ENCODE data around the gene AP3M1.

Gene AP3M1

GRCh38 chr10:74103560-74104258, 46.9 kb downstream of the AP3M1 start:
- H3K4me3 ChIP-seq (ENCODE audit: low read depth in 1 of 2, low read length in 2 of 2), result no peak overlapping the region
- H3K9ac ChIP-seq (ENCODE audit: low read depth in 1 of 2, low read length in 2 of 2), result no peak overlapping the region
- H3K9me3 ChIP-seq (ENCODE audit: control insufficient read depth in 1 of 2, low read length in 2 of 2), result no peaks in the 10 kb centered on the region
- peaks cover 50 to 84% of the 10 kb centered on the region in 2 donors for H3K36me3 ChIP-seq (ENCODE audit: control insufficient read depth in 1 of 2, insufficient read depth in 2 of 2, low read length in 2 of 2)
- no peak overlapping the region for H3K27ac ChIP-seq (ENCODE audit: low read depth, low read length)
- no peaks in the 10 kb centered on the region for H3K27me3 ChIP-seq (ENCODE audit: control insufficient read depth in 1 of 2, insufficient read depth in 2 of 2, low read length in 2 of 2)
- H3K4me1 ChIP-seq (ENCODE audit: control insufficient read depth in 1 of 2, insufficient read depth in 2 of 2, low read length in 2 of 2), result no peaks in the 10 kb centered on the region

- H3K27ac ChIP-seq (ENCODE audit: low read depth, low read length), result no peak overlapping the region
- H3K4me3 ChIP-seq (ENCODE audit: low read depth in 1 of 2, low read length in 2 of 2), result no peak overlapping the region
Measured at GRCh38 chr10:74099836-74100235, 50.8 kb downstream of the AP3M1 start.

DNA sequence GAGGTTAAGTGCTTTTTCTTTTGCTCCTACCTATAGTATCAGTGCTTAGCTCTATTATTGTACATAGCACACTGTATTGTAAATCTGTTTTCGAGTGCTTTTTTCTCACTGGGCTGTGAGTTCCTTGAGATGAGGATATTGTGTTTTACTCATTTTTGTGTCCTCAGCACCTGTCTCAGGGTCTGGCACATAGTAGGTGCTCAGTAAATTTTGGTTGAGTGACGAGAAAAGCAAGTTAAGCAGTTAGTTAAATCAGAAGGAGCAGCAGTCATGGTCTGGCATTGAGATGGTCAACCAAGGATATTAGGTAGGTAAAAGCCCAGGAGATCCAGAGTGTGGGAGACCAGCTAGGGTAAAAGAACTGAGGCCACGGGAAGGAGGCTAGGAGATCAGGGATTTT, 51.2 kb downstream of the AP3M1 start:
- no peaks in the 10 kb centered on the region for H3K4me1 ChIP-seq (ENCODE audit: control insufficient read depth in 1 of 2, insufficient read depth in 2 of 2, low read length in 2 of 2)

More at GRCh38 chr10:74099836-74100235, 50.8 kb downstream of the AP3M1 start:
- Histone ChIP-seq H3K9ac (ENCODE audit: low read depth in 1 of 2, low read length in 2 of 2) (no peak overlapping the region), H3K36me3 (ENCODE audit: control insufficient read depth in 1 of 2, insufficient read depth in 2 of 2, low read length in 2 of 2) (peaks cover 46 to 83% of the 10 kb centered on the region in 2 donors), H3K4me1 (ENCODE audit: control insufficient read depth in 1 of 2, insufficient read depth in 2 of 2, low read length in 2 of 2) (no peaks in the 10 kb centered on the region), H3K9me3 (ENCODE audit: control insufficient read depth in 1 of 2, low read length in 2 of 2) (no peaks in the 10 kb centered on the region), H3K27me3 (ENCODE audit: control insufficient read depth in 1 of 2, insufficient read depth in 2 of 2, low read length in 2 of 2) (no peaks in the 10 kb centered on the region)

DNA sequence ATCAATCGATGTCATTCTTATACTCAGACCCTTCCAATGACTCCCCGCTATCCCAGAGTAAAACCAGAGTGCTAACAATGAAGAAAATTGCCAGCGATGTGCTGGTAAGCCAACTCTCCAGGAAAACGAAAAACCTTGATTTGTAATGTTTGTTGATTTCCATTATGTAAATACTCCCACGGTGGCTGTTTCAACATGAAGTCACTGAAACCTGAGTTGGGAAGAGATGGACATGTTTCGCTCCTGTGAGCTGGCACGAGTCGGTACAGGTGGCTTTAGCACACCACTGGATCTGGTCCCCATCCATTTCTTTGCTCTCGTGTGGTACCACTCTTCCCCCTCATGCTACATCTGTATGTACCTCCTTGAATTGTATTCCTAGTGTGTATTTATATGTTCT, 52.9 kb downstream of the AP3M1 start:
- Histone ChIP-seq H3K4me3 (ENCODE audit: low read depth in 1 of 2, low read length in 2 of 2) (no peak overlapping the region), H3K9ac (ENCODE audit: low read depth in 1 of 2, low read length in 2 of 2) (no peak overlapping the region), H3K27me3 (ENCODE audit: control insufficient read depth in 1 of 2, insufficient read depth in 2 of 2, low read length in 2 of 2) (no peaks in the 10 kb centered on the region), H3K27ac (ENCODE audit: low read depth, low read length) (no peak overlapping the region), H3K4me1 (ENCODE audit: control insufficient read depth in 1 of 2, insufficient read depth in 2 of 2, low read length in 2 of 2) (no peaks in the 10 kb centered on the region), H3K9me3 (ENCODE audit: control insufficient read depth in 1 of 2, low read length in 2 of 2) (no peaks in the 10 kb centered on the region), H3K36me3 (ENCODE audit: control insufficient read depth in 1 of 2, insufficient read depth in 2 of 2, low read length in 2 of 2) (peaks cover 42 to 81% of the 10 kb centered on the region in 2 donors)

More for the DNA sequence above, 51.2 kb downstream of the AP3M1 start:
- H3K4me3 ChIP-seq (ENCODE audit: low read depth in 1 of 2, low read length in 2 of 2), result no peak overlapping the region
- peaks cover 45 to 83% of the 10 kb centered on the region in 2 donors for H3K36me3 ChIP-seq (ENCODE audit: control insufficient read depth in 1 of 2, insufficient read depth in 2 of 2, low read length in 2 of 2)
- H3K9me3 ChIP-seq (ENCODE audit: control insufficient read depth in 1 of 2, low read length in 2 of 2), result no peaks in the 10 kb centered on the region
- H3K27ac ChIP-seq (ENCODE audit: low read depth, low read length), result no peak overlapping the region
- H3K9ac ChIP-seq (ENCODE audit: low read depth in 1 of 2, low read length in 2 of 2), result no peak overlapping the region
- no peaks in the 10 kb centered on the region for H3K27me3 ChIP-seq (ENCODE audit: control insufficient read depth in 1 of 2, insufficient read depth in 2 of 2, low read length in 2 of 2)

DNA sequence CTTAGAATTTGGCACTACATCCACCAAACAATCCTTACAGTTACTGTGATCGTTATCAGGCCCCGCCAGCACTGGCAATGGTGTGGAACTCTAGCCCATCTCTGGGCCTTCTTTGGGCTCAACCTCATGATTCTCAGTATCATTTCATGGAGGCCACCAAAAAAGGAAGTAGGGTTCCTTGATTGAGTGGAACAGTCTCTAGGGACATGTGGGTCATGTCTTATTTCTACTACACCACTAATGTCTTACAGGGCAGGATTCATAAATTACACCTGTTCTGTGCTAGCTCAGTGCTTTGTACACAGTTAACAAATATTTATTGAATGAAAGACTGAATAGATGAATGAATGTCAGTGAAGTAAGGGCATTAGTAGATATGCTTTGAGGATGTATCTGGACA, 53.9 kb downstream of the AP3M1 start:
- Histone ChIP-seq H3K4me1 (ENCODE audit: control insufficient read depth in 1 of 2, insufficient read depth in 2 of 2, low read length in 2 of 2) (no peaks in the 10 kb centered on the region), H3K36me3 (ENCODE audit: control insufficient read depth in 1 of 2, insufficient read depth in 2 of 2, low read length in 2 of 2) (peaks cover 42 to 74% of the 10 kb centered on the region in 2 donors), H3K9me3 (ENCODE audit: control insufficient read depth in 1 of 2, low read length in 2 of 2) (no peaks in the 10 kb centered on the region), H3K27me3 (ENCODE audit: control insufficient read depth in 1 of 2, insufficient read depth in 2 of 2, low read length in 2 of 2) (no peaks in the 10 kb centered on the region), H3K4me3 (ENCODE audit: low read depth in 1 of 2, low read length in 2 of 2) (no peak overlapping the region), H3K27ac (ENCODE audit: low read depth, low read length) (no peak overlapping the region), H3K9ac (ENCODE audit: low read depth in 1 of 2, low read length in 2 of 2) (no peak overlapping the region)

GRCh38 chr10:74094231-74094630, 56.4 kb downstream of the AP3M1 start:
- Histone ChIP-seq H3K36me3 (ENCODE audit: control insufficient read depth in 1 of 2, insufficient read depth in 2 of 2, low read length in 2 of 2) (peaks cover 38 to 68% of the 10 kb centered on the region in 2 donors), H3K9me3 (ENCODE audit: control insufficient read depth in 1 of 2, low read length in 2 of 2) (no peaks in the 10 kb centered on the region)

DNA sequence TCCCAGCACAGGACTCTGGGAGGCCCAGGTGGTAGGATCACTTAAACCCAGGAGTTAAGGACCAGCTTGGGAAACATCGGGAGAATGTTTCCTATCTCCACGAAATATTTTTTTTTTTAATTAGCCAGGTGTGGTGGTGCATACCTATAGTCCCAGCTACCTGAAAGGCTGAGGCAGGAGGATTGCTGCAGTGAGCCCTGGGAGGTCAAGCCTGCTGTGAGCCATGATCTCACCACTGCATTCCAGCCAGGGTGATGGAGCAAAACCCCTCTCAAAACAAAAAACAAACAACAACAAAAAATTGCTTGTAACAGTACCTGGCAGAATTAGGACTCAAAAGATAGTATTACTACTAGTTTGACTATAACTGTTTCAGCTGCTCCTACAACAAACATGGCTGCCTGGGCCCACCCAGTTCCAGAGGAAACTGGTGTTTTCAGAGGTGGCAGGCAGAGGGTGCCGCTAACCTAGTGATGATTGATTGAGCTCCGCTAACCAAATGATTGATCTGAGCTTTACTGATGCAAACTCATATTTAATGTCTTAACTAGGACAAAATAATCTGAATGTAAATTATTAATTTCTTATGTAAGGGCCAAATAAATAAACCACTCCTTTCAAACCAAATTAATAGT, 57.0 kb downstream of the AP3M1 start:
- Histone ChIP-seq H3K27me3 (ENCODE audit: control insufficient read depth in 1 of 2, insufficient read depth in 2 of 2, low read length in 2 of 2) (no peaks in the 10 kb centered on the region), H3K9me3 (ENCODE audit: control insufficient read depth in 1 of 2, low read length in 2 of 2) (no peaks in the 10 kb centered on the region), H3K4me1 (ENCODE audit: control insufficient read depth in 1 of 2, insufficient read depth in 2 of 2, low read length in 2 of 2) (no peaks in the 10 kb centered on the region)

More at GRCh38 chr10:74094231-74094630, 56.4 kb downstream of the AP3M1 start:
- no peaks in the 10 kb centered on the region for H3K27me3 ChIP-seq (ENCODE audit: control insufficient read depth in 1 of 2, insufficient read depth in 2 of 2, low read length in 2 of 2)
- H3K4me1 ChIP-seq (ENCODE audit: control insufficient read depth in 1 of 2, insufficient read depth in 2 of 2, low read length in 2 of 2), result no peaks in the 10 kb centered on the region
- H3K27ac ChIP-seq (ENCODE audit: low read depth, low read length), result no peak overlapping the region
- H3K4me3 ChIP-seq (ENCODE audit: low read depth in 1 of 2, low read length in 2 of 2), result no peak overlapping the region
- no peak overlapping the region for H3K9ac ChIP-seq (ENCODE audit: low read depth in 1 of 2, low read length in 2 of 2)

DNA sequence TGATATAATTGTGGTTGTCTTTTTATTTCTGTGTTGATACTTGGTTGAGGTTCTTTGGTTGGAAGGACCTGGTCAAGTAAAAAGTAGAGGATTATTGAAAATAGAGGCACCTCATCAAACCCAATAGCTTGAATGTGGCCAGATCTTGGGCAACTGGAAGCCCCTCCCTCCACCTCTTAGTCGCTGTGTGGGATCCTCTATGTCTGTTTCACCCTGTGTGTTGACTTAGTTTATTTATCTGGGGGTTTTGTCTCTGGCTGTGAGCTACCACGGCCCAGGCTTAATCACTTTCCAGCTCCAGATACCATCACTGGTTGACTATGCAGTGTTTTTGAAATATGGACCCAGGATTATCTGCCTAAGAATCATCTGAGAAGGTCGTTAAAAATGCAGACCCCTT, 58.3 kb downstream of the AP3M1 start:
- Histone ChIP-seq H3K36me3 (ENCODE audit: control insufficient read depth in 1 of 2, insufficient read depth in 2 of 2, low read length in 2 of 2) (peaks cover 22 to 58% of the 10 kb centered on the region in 2 donors), H3K9me3 (ENCODE audit: control insufficient read depth in 1 of 2, low read length in 2 of 2) (no peaks in the 10 kb centered on the region), H3K4me1 (ENCODE audit: control insufficient read depth in 1 of 2, insufficient read depth in 2 of 2, low read length in 2 of 2) (no peaks in the 10 kb centered on the region), H3K4me3 (ENCODE audit: low read depth in 1 of 2, low read length in 2 of 2) (no peak overlapping the region), H3K9ac (ENCODE audit: low read depth in 1 of 2, low read length in 2 of 2) (no peak overlapping the region), H3K27me3 (ENCODE audit: control insufficient read depth in 1 of 2, insufficient read depth in 2 of 2, low read length in 2 of 2) (no peaks in the 10 kb centered on the region), H3K27ac (ENCODE audit: low read depth, low read length) (no peak overlapping the region)

More for the DNA sequence above, 57.0 kb downstream of the AP3M1 start:
- Histone ChIP-seq H3K4me3 (ENCODE audit: low read depth in 1 of 2, low read length in 2 of 2) (no peak overlapping the region), H3K27ac (ENCODE audit: low read depth, low read length) (no peak overlapping the region), H3K36me3 (ENCODE audit: control insufficient read depth in 1 of 2, insufficient read depth in 2 of 2, low read length in 2 of 2) (peaks cover 32 to 70% of the 10 kb centered on the region in 2 donors), H3K9ac (ENCODE audit: low read depth in 1 of 2, low read length in 2 of 2) (no peak overlapping the region)

GRCh38 chr10:74088722-74089121, 61.9 kb downstream of the AP3M1 start:
- H3K27ac ChIP-seq (ENCODE audit: low read depth, low read length), result no peak overlapping the region
- H3K27me3 ChIP-seq (ENCODE audit: control insufficient read depth in 1 of 2, insufficient read depth in 2 of 2, low read length in 2 of 2), result no peaks in the 10 kb centered on the region
- no peaks in the 10 kb centered on the region for H3K9me3 ChIP-seq (ENCODE audit: control insufficient read depth in 1 of 2, low read length in 2 of 2)
- H3K36me3 ChIP-seq (ENCODE audit: control insufficient read depth in 1 of 2, insufficient read depth in 2 of 2, low read length in 2 of 2), result peaks cover 6 to 39% of the 10 kb centered on the region in 2 donors
- H3K9ac ChIP-seq (ENCODE audit: low read depth in 1 of 2, low read length in 2 of 2), result no peak overlapping the region
- no peak overlapping the region for H3K4me3 ChIP-seq (ENCODE audit: low read depth in 1 of 2, low read length in 2 of 2)
- no peaks in the 10 kb centered on the region for H3K4me1 ChIP-seq (ENCODE audit: control insufficient read depth in 1 of 2, insufficient read depth in 2 of 2, low read length in 2 of 2)

GRCh38 chr10:74086317-74086716, 64.3 kb downstream of the AP3M1 start:
- no peaks in the 10 kb centered on the region for H3K27me3 ChIP-seq (ENCODE audit: control insufficient read depth in 1 of 2, insufficient read depth in 2 of 2, low read length in 2 of 2)
- peaks cover 0 to 5% of the 10 kb centered on the region in 2 donors for H3K4me1 ChIP-seq (ENCODE audit: control insufficient read depth in 1 of 2, insufficient read depth in 2 of 2, low read length in 2 of 2)
- no peaks in the 10 kb centered on the region for H3K9me3 ChIP-seq (ENCODE audit: control insufficient read depth in 1 of 2, low read length in 2 of 2)
- H3K9ac ChIP-seq (ENCODE audit: low read depth in 1 of 2, low read length in 2 of 2), result no peak overlapping the region
- H3K4me3 ChIP-seq (ENCODE audit: low read depth in 1 of 2, low read length in 2 of 2), result no peak overlapping the region
- H3K36me3 ChIP-seq (ENCODE audit: control insufficient read depth in 1 of 2, insufficient read depth in 2 of 2, low read length in 2 of 2), result peaks cover 9 to 30% of the 10 kb centered on the region in 2 donors
- H3K27ac ChIP-seq (ENCODE audit: low read depth, low read length), result no peak overlapping the region
